Measurements from ENCODE around the gene CDC42SE2.

Gene CDC42SE2

GRCh38 chr5:131218392-131218791, 45.5 kb upstream of the CDC42SE2 start:
- Histone ChIP-seq H3K9me2 (ENCODE audit: low read depth, low read length) (no peaks in the 10 kb centered on the region), H3K4me2 (ENCODE audit: low read length) (no peak overlapping the region), H3F3A (ENCODE audit: insufficient read depth, low read length) (no peaks in the 10 kb centered on the region), H3K79me2 (ENCODE audit: insufficient read depth, low read length) (peaks cover 79% of the 10 kb centered on the region), H4K20me1 (ENCODE audit: insufficient read depth, low read length) (no peaks in the 10 kb centered on the region), H3K9me3 (ENCODE audit: low read length) (no peaks in the 10 kb centered on the region), H3K4me1 (ENCODE audit: insufficient read depth, low read length, severe bottlenecking) (peaks cover 33% of the 10 kb centered on the region), H3K4me3 (ENCODE audit: low read depth, low read length, poor library complexity, severe bottlenecking) (no peak overlapping the region), H3K27me3 (ENCODE audit: insufficient read depth, low read length) (no peaks in the 10 kb centered on the region), H3K36me3 (ENCODE audit: insufficient read depth, low read length) (peaks cover 56% of the 10 kb centered on the region; the same call in 1 of the 2 replicates), H3K9ac (ENCODE audit: low read length) (no peak overlapping the region), H3K27ac (ENCODE audit: low read depth, low read length, poor library complexity, severe bottlenecking) (no peak overlapping the region), H2AFZ (ENCODE audit: low read length) (no peak overlapping the region)
- TF ChIP-seq CTCF (IDR thresholded peaks at IDR 0.05; ENCODE audit: low read length), result no peak
- TF ChIP-seq EZH2 (IDR thresholded peaks at IDR 0.05; ENCODE audit: borderline replicate concordance, low read length), result no peak

GRCh38 chr5:131220566-131220965, 43.3 kb upstream of the CDC42SE2 start:
- Histone ChIP-seq H4K20me1 (ENCODE audit: insufficient read depth, low read length) (no peaks in the 10 kb centered on the region), H2AFZ (ENCODE audit: low read length) (no peak overlapping the region)
- TF ChIP-seq EZH2 (IDR thresholded peaks at IDR 0.05; ENCODE audit: borderline replicate concordance, low read length), result no peak
- no peak for TF ChIP-seq CTCF (IDR thresholded peaks at IDR 0.05; ENCODE audit: low read length)

GRCh38 chr5:131221008-131221703, 42.7 kb upstream of the CDC42SE2 start:
- no peak overlapping the region for H3K9ac ChIP-seq (ENCODE audit: low read length)
- TF ChIP-seq CTCF (IDR thresholded peaks at IDR 0.05; ENCODE audit: low read length) (no peak), EZH2 (IDR thresholded peaks at IDR 0.05; ENCODE audit: borderline replicate concordance, low read length) (no peak)
- no peaks in the 10 kb centered on the region for H3F3A ChIP-seq (ENCODE audit: insufficient read depth, low read length)
- no peaks in the 10 kb centered on the region for H3K9me2 ChIP-seq (ENCODE audit: low read depth, low read length)
- H3K79me2 ChIP-seq (ENCODE audit: insufficient read depth, low read length), result peaks cover 58% of the 10 kb centered on the region
- no peak overlapping the region for H3K4me2 ChIP-seq (ENCODE audit: low read length)
- H2AFZ ChIP-seq (ENCODE audit: low read length), result no peak overlapping the region
- H3K4me1 ChIP-seq (ENCODE audit: insufficient read depth, low read length, severe bottlenecking), result peaks cover 6% of the 10 kb centered on the region
- no peaks in the 10 kb centered on the region for H3K9me3 ChIP-seq (ENCODE audit: low read length)
- no peak overlapping the region for H3K27ac ChIP-seq (ENCODE audit: low read depth, low read length, poor library complexity, severe bottlenecking)
- no peaks in the 10 kb centered on the region for H3K27me3 ChIP-seq (ENCODE audit: insufficient read depth, low read length)
- H4K20me1 ChIP-seq (ENCODE audit: insufficient read depth, low read length), result no peaks in the 10 kb centered on the region
- peaks cover 70% of the 10 kb centered on the region for H3K36me3 ChIP-seq (ENCODE audit: insufficient read depth, low read length)
- no peak overlapping the region for H3K4me3 ChIP-seq (ENCODE audit: low read depth, low read length, poor library complexity, severe bottlenecking)

More at GRCh38 chr5:131220566-131220965, 43.3 kb upstream of the CDC42SE2 start:
- Histone ChIP-seq H3K27me3 (ENCODE audit: insufficient read depth, low read length) (no peaks in the 10 kb centered on the region), H3K79me2 (ENCODE audit: insufficient read depth, low read length) (peaks cover 58% of the 10 kb centered on the region), H3K9me3 (ENCODE audit: low read length) (no peaks in the 10 kb centered on the region), H3K4me3 (ENCODE audit: low read depth, low read length, poor library complexity, severe bottlenecking) (no peak overlapping the region), H3K4me1 (ENCODE audit: insufficient read depth, low read length, severe bottlenecking) (peaks cover 12% of the 10 kb centered on the region), H3K4me2 (ENCODE audit: low read length) (no peak overlapping the region), H3K9me2 (ENCODE audit: low read depth, low read length) (no peaks in the 10 kb centered on the region), H3F3A (ENCODE audit: insufficient read depth, low read length) (no peaks in the 10 kb centered on the region), H3K36me3 (ENCODE audit: insufficient read depth, low read length) (peaks cover 68% of the 10 kb centered on the region), H3K27ac (ENCODE audit: low read depth, low read length, poor library complexity, severe bottlenecking) (no peak overlapping the region), H3K9ac (ENCODE audit: low read length) (no peak overlapping the region)

Measured in OCI-LY1 (cell line).